H1 (cell line): Measurements from ENCODE around the gene TFDP3. TPM values are rescaled to one million over a fixed set of nuclear protein-coding genes. Genes with fewer than 3 reads are reported as not detected.

Experiments
- FOSL1 ChIP-seq: IDR thresholded peaks from 2 replicates; pipeline ENCODE4 v1.6.1; 2011; ENCODE audit warnings: mild to moderate bottlenecking, low read depth, low read length, moderate library complexity; ENCODE audit not compliant: insufficient read depth
- RXRA ChIP-seq: IDR thresholded peaks from 2 replicates; pipeline ENCODE4 v1.6.1; 2011; ENCODE audit warnings: low read depth, mild to moderate bottlenecking, low read length, moderate library complexity; ENCODE audit not compliant: insufficient read depth
- polyA plus RNA-seq, 7 experiments: library from polyadenylated mRNA; depleted of rRNA in 3 of 7; stranded (reverse) in 5 of 7; unstranded in 2 of 7; fragments of >200 nt in 5 of 7; fragments of 200-250 nt in 2 of 7; gene quantifications; 1 replicate in 5 of 7; 2 replicates in 1 of 7; 4 replicates in 1 of 7; pipeline versions ENCODE4 v1.2.1 to v1.2.3, GENCODE V29; 2011 to 2013; ENCODE audit warnings: missing spikeins in 2 of 7, mixed read lengths in 2 of 7
- total RNA-seq: library from RNA; stranded (reverse); fragmentation: NEBNext Ultra II Directional; extraction: Animal tissue kit (Norgen Biotek cat#: 25700); gene quantifications from 2 replicates; pipeline ENCODE4 v1.2.1, GENCODE V29; 2021

The TFDP3 gene
- total and polyA plus RNA-seq, 2 of the 8 experiments (the other 6 are each of a cell fraction or from before 2014, with no cell fraction given) = not detected

DNA sequence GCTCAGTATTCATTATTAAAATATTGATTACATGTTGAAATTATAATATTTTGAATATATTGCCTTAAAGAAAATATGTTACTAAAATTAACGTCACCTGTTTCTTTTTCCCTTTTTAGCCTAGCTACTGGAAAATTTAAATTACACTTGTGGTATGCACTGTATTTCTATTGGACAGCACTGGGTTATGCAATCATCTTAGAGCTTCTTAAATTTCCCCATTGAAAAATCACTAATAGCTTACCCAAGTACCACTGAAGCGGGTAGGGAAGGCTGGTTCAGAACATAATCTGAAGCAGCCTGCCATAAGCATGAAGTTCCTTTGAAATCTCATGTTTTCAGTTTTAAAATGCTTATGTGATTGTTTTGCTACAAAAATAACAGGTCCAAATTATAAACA, 49.5 kb upstream of the TFDP3 start (continued):
- TF ChIP-seq RXRA (no peak), FOSL1 (no peak)
